Measurements from ENCODE around the gene GPR119. TPM values are rescaled to one million over a fixed set of nuclear protein-coding genes. Genes with fewer than 3 reads are reported as not detected.

The GPR119 gene
- polyA plus RNA-seq, 3 donors: not detected

DNA sequence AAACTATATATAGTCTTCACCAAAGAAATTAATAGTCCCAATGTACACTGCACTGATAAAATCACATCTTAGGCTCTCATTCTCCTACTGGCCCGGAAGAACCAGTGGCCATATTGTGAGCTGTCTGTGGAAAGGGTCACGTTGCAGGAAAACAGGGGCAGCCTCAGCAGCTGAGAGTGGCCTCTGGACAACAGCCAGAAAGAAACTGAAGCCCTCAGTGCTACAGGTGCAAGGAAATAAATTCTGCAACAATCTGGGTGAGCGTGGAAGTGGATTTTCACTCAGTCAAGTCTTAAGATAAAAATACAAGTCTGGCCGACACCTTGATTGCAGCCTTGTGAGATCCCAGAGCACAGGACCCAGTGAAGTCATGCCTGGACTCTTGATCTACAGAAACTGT, 48.9 kb downstream of the GPR119 start:
- no peak overlapping the region for H3K4me3 Mint-ChIP-seq
- H2AFZ ChIP-seq (ENCODE audit: insufficient read depth, low read depth, low read length, poor library complexity, severe bottlenecking): no peak overlapping the region
- DNase-seq: no peak
- WGBS (ENCODE audit: insufficient coverage): 71% methylated on average over 3 of the region's 4 CpGs
- no peaks in the 10 kb centered on the region for H3K9me3 ChIP-seq (replicated peaks in 1 of 2; ENCODE audit: control insufficient read depth in 1 of 2, insufficient read depth in 1 of 2, low read length in 2 of 2)
- H3K36me3 ChIP-seq (replicated peaks in 1 of 2; ENCODE audit: control insufficient read depth in 1 of 2, insufficient read depth in 2 of 2, low read length in 2 of 2): no peaks in the 10 kb centered on the region
- no peak overlapping the region for H3K27ac Mint-ChIP-seq
- H3K9me3 Mint-ChIP-seq: peaks cover 0 to 9% (median 2%) of the 10 kb centered on the region in 7 donors
- intact Hi-C loops (cut with micrococcal nuclease): no loop called here
- H3K4me3 ChIP-seq (replicated peaks in 1 of 3; ENCODE audit: low read depth in 2 of 3, low read length in 3 of 3): no peak overlapping the region
- no peak overlapping the region for H3K4me2 ChIP-seq (replicated peaks; ENCODE audit: extremely low read depth, low read length, poor library complexity, severe bottlenecking)
- H3K27me3 Mint-ChIP-seq (ENCODE audit: low read depth in 3 of 3): peaks cover 0 to 5% (median 2%) of the 10 kb centered on the region in 3 donors
- peaks cover 4 to 8% of the 10 kb centered on the region in 2 donors for H3K4me1 ChIP-seq (ENCODE audit: control insufficient read depth in 1 of 2, insufficient read depth in 2 of 2, low read length in 2 of 2)
- H3K27me3 ChIP-seq (ENCODE audit: control insufficient read depth in 2 of 2, insufficient read depth in 2 of 2, low read length in 2 of 2): no peaks in the 10 kb centered on the region
- H3K9ac ChIP-seq (ENCODE audit: insufficient read depth, low read length, poor library complexity, severe bottlenecking): no peak overlapping the region
- no peak overlapping the region for H3K27ac ChIP-seq (ENCODE audit: low read depth in 1 of 2, low read length in 2 of 2)
- no peaks in the 10 kb centered on the region for H3K79me2 ChIP-seq (ENCODE audit: insufficient read depth, low read length)
- TF ChIP-seq, protein P1, sequence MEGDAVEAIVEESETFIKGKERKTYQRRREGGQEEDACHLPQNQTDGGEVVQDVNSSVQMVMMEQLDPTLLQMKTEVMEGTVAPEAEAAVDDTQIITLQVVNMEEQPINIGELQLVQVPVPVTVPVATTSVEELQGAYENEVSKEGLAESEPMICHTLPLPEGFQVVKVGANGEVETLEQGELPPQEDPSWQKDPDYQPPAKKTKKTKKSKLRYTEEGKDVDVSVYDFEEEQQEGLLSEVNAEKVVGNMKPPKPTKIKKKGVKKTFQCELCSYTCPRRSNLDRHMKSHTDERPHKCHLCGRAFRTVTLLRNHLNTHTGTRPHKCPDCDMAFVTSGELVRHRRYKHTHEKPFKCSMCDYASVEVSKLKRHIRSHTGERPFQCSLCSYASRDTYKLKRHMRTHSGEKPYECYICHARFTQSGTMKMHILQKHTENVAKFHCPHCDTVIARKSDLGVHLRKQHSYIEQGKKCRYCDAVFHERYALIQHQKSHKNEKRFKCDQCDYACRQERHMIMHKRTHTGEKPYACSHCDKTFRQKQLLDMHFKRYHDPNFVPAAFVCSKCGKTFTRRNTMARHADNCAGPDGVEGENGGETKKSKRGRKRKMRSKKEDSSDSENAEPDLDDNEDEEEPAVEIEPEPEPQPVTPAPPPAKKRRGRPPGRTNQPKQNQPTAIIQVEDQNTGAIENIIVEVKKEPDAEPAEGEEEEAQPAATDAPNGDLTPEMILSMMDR (IDR thresholded peaks at IDR 0.05): no peak
- H3K36me3 Mint-ChIP-seq: no peaks in the 10 kb centered on the region
- H3K4me1 Mint-ChIP-seq: peaks cover 14% of the 10 kb centered on the region
- H4K20me1 ChIP-seq (ENCODE audit: insufficient read depth, low read length): no peaks in the 10 kb centered on the region

Other genes starting within 250 kb of the GPR119 start
- 10 to 100 TPM; 15.1 to 19.1 (median 18.6) TPM for gene AIFM1, start 219.8 kb downstream of the GPR119 start, polyA plus RNA-seq
- 1 to 10 TPM in 2 of 3 donors, under 1 TPM in 1; 0.13 to 2.1 (median 1.6) TPM for gene RAB33A, start 213.7 kb downstream of the GPR119 start, polyA plus RNA-seq
- gene ZNF280C, start 116.8 kb downstream of the GPR119 start, polyA plus RNA-seq: 1 to 10 TPM in 2 of 3 donors, under 1 TPM in 1; 0.66 to 1.8 (median 1.3) TPM
- 10 to 100 TPM in 2 of 3 donors, 1 to 10 TPM in 1; 7.5 to 19.2 (median 12.2) TPM for gene SLC25A14, start 45.8 kb downstream of the GPR119 start, polyA plus RNA-seq
- gene RBMX2, start 16.3 kb upstream of the GPR119 start, polyA plus RNA-seq: 10 to 100 TPM; 11.9 to 15.0 (median 13.1) TPM